GM19025 (cell line): ENCODE measurements around the gene HGFAC.

ENCODE experiments used
- ATAC-seq: cut with Tn5 transposase; IDR thresholded peaks from one replicate; pipeline ENCODE4 v1.9.1; 2021; ENCODE audit warnings: mild to moderate bottlenecking, low read depth, moderate library complexity; ENCODE audit not compliant: unreplicated experiment

HGFAC gene

GRCh38 chr4:3423406-3423805, 18.4 kb upstream of the HGFAC start:
- no peak for ATAC-seq

- no peak for ATAC-seq
These were observed 17.8 kb upstream of the HGFAC start for GRCh38 chr4:3423952-3424351.

GRCh38 chr4:3424522-3425095, 17.2 kb upstream of the HGFAC start:
- no peak for ATAC-seq

- no peak for ATAC-seq
These were observed 15.2 kb upstream of the HGFAC start for GRCh38 chr4:3426465-3427133.

- no peak for ATAC-seq
These were observed 14.7 kb upstream of the HGFAC start for GRCh38 chr4:3427134-3427476.

- no peak for ATAC-seq
These were observed 13.9 kb upstream of the HGFAC start for GRCh38 chr4:3427706-3428446.

- ATAC-seq, result no peak
These were observed 12.1 kb upstream of the HGFAC start for GRCh38 chr4:3429651-3430050.

GRCh38 chr4:3430524-3430923, 11.2 kb upstream of the HGFAC start:
- no peak for ATAC-seq

GRCh38 chr4:3431446-3431993, 10.2 kb upstream of the HGFAC start:
- ATAC-seq, result no peak

- no peak for ATAC-seq
These were observed 9.4 kb upstream of the HGFAC start for GRCh38 chr4:3432381-3432790.

- ATAC-seq, result no peak
These were observed 8.5 kb upstream of the HGFAC start for GRCh38 chr4:3433138-3433869.

GRCh38 chr4:3434881-3435685, 6.7 kb upstream of the HGFAC start:
- ATAC-seq, result no peak

GRCh38 chr4:3435686-3435956, 6.1 kb upstream of the HGFAC start:
- ATAC-seq, result no peak

GRCh38 chr4:3436048-3436797, 5.5 kb upstream of the HGFAC start:
- ATAC-seq, result no peak

GRCh38 chr4:3436798-3437581, 4.8 kb upstream of the HGFAC start:
- ATAC-seq, result no peak

- ATAC-seq, result no peak
These were observed 4.2 kb upstream of the HGFAC start for GRCh38 chr4:3437582-3437936.

- ATAC-seq, result no peak
These were observed 3.5 kb upstream of the HGFAC start for GRCh38 chr4:3437998-3438846.

- ATAC-seq, result no peak
These were observed 3.0 kb upstream of the HGFAC start for GRCh38 chr4:3438847-3439180.
